Smooth muscle cell (in vitro differentiated cells): ENCODE data around the gene RING1. TPM values are rescaled to one million over a fixed set of nuclear protein-coding genes. Genes with fewer than 3 reads are reported as not detected.

Source experiments
- DNase-seq: peaks from one replicate; lab custom pipeline; 2025; ENCODE audit not compliant: unreplicated experiment; lab: John Stamatoyannopoulos, UW
- H2AFZ ChIP-seq: fragments of 200-600 bp; sonication (generic); 2 replicates; pipeline ENCODE4 v1.6.0; 2016; ENCODE audit warnings: antibody characterized with exemption, low read depth, mild to moderate bottlenecking
- H3F3A ChIP-seq: fragments of 200-600 bp; sonication (generic); 2 replicates; pipeline ENCODE4 v1.6.0; 2017; ENCODE audit warnings: antibody characterized with exemption, low read depth
- H3K27ac ChIP-seq: fragments of 200-600 bp; sonication (generic); 2 replicates; pipeline ENCODE4 v1.5.1; 2016; ENCODE audit warnings: low read depth, mild to moderate bottlenecking
- H3K27me3 ChIP-seq: fragments of 200-600 bp; sonication (generic); 2 replicates; pipeline ENCODE4 v1.6.1; 2016; ENCODE audit warnings: low read depth, mild to moderate bottlenecking
- H3K36me3 ChIP-seq: fragments of 200-600 bp; sonication (generic); 2 replicates; pipeline ENCODE4 v1.5.1; 2016; ENCODE audit warnings: low read depth
- H3K4me1 ChIP-seq: fragments of 200-600 bp; sonication (generic); 2 replicates; pipeline ENCODE4 v1.5.1; 2016; ENCODE audit warnings: low read depth
- H3K4me2 ChIP-seq: fragments of 200-600 bp; sonication (generic); 2 replicates; pipeline ENCODE4 v1.6.0; 2016; ENCODE audit warnings: mild to moderate bottlenecking
- H3K4me3 ChIP-seq: fragments of 200-600 bp; sonication (generic); 2 replicates; pipeline ENCODE4 v1.5.1; 2016; ENCODE audit warnings: mild to moderate bottlenecking
- H3K79me2 ChIP-seq: fragments of 200-600 bp; sonication (generic); 2 replicates; pipeline ENCODE4 v1.6.0; 2016; ENCODE audit warnings: low read depth, mild to moderate bottlenecking
- H3K9ac ChIP-seq: fragments of 200-600 bp; sonication (generic); 2 replicates; pipeline ENCODE4 v1.6.0; 2016; ENCODE audit warnings: low read depth
- H3K9me3 ChIP-seq: fragments of 200-600 bp; sonication (generic); replicated peaks from 2 replicates; pipeline ENCODE4 v1.5.1; 2016; ENCODE audit warnings: low read depth
- H4K20me1 ChIP-seq: fragments of 200-600 bp; sonication (generic); 2 replicates; pipeline ENCODE4 v1.6.0; 2016; ENCODE audit warnings: low read depth
- CTCF ChIP-seq: fragments of 200-600 bp; sonication (generic); IDR thresholded peaks from 2 replicates; pipeline ENCODE4 v1.5.1; 2017; ENCODE audit warnings: borderline replicate concordance, mild to moderate bottlenecking, antibody characterized with exemption; ENCODE audit not compliant: insufficient read depth, poor library complexity, severe bottlenecking
- WGBS: methylation state at CpG from one replicate; pipeline ENCODE4 v1.1.7; 2016; ENCODE audit warnings: low lambda C conversion rate; 5-methylcytosine and 5-hydroxymethylcytosine counted together
- polyA plus RNA-seq: library from polyadenylated mRNA; unstranded; fragments of >200 nt; fragmentation: Nextera tagmentation; extraction: Ambion mirVana; gene quantifications from 2 replicates; pipeline ENCODE4 v1.2.1, GENCODE V29; 2016
- total RNA-seq: library from RNA; depleted of rRNA; stranded (reverse); fragments of >200 nt; gene quantifications from 2 replicates; pipeline ENCODE4 v1.2.3, GENCODE V29; 2014

RING1 gene
- total and polyA plus RNA-seq, 2 experiments from 2014 or later, result 31.6 to 32.2 TPM

- Histone ChIP-seq H3K27ac (no peak overlapping the region), H3K4me3 (no peak overlapping the region), H3F3A (no peaks in the 10 kb centered on the region), H3K36me3 (no peaks in the 10 kb centered on the region), H4K20me1 (no peaks in the 10 kb centered on the region), H3K4me2 (no peak overlapping the region), H3K27me3 (no peaks in the 10 kb centered on the region), H3K9ac (no peak overlapping the region), H3K79me2 (no peaks in the 10 kb centered on the region), H3K4me1 (no peaks in the 10 kb centered on the region), H2AFZ (no peak overlapping the region), H3K9me3 (no peaks in the 10 kb centered on the region)
- DNase-seq, result no peak
- WGBS, result 57% methylated on average over 13 of the region's 14 CpGs
- TF ChIP-seq CTCF, result no peak
Observed at GRCh38 chr6:33164665-33165373, 43.5 kb upstream of the RING1 start.

- H3K27ac ChIP-seq, result no peak overlapping the region
- H3K27me3 ChIP-seq, result no peaks in the 10 kb centered on the region
- H4K20me1 ChIP-seq, result no peaks in the 10 kb centered on the region
- H3K4me3 ChIP-seq, result no peak overlapping the region
- H3K9me3 ChIP-seq, result no peaks in the 10 kb centered on the region
- 89% methylated on average over 17 of the region's 17 CpGs for WGBS
- no peaks in the 10 kb centered on the region for H3K4me1 ChIP-seq
- no peak overlapping the region for H3K9ac ChIP-seq
- DNase-seq, result no peak
- H3K79me2 ChIP-seq, result no peaks in the 10 kb centered on the region
- no peaks in the 10 kb centered on the region for H3F3A ChIP-seq
- no peak overlapping the region for H3K4me2 ChIP-seq
- no peaks in the 10 kb centered on the region for H3K36me3 ChIP-seq
- H2AFZ ChIP-seq, result no peak overlapping the region
- TF ChIP-seq CTCF, result no peak
Observed at GRCh38 chr6:33165581-33166258, 42.6 kb upstream of the RING1 start.

GRCh38 chr6:33166363-33166762 lies 41.9 kb upstream of the RING1 start:
- Histone ChIP-seq H3K36me3 (no peaks in the 10 kb centered on the region), H4K20me1 (no peaks in the 10 kb centered on the region), H3K9me3 (no peaks in the 10 kb centered on the region), H3K4me2 (no peak overlapping the region), H2AFZ (no peak overlapping the region), H3K4me3 (no peak overlapping the region), H3K27ac (no peak overlapping the region), H3F3A (no peaks in the 10 kb centered on the region), H3K79me2 (no peaks in the 10 kb centered on the region), H3K4me1 (no peaks in the 10 kb centered on the region), H3K9ac (no peak overlapping the region), H3K27me3 (no peaks in the 10 kb centered on the region)
- DNase-seq, result no peak
- 82% methylated on average over 6 of the region's 6 CpGs for WGBS
- TF ChIP-seq CTCF, result no peak
